SK-MEL-5 (cell line): ENCODE measurements around the gene ZNF665. TPM values are rescaled to one million over a fixed set of nuclear protein-coding genes. Genes with fewer than 3 reads are reported as not detected.
"Not testable (repeated sequence)": the region's sequence is repeated elsewhere in the genome, so short reads cannot be mapped to it uniquely, and the experiment has no call there.

ENCODE experiments used
- DNase-seq: peaks from one replicate; pipeline ENCODE4 v3.0.0-alpha.2; 2016; ENCODE audit warnings: low read depth, low spot score
- in situ Hi-C: cut with HindIII; loops from 2 replicates; pipeline ENCODE4 v1.10.0; 2016; ENCODE audit warnings: low sequenced_read_pairs, high pct_unique_total_duplicates, low pct_unique_long_range_greater_than_20kb
- total RNA-seq: library from RNA; depleted of rRNA; stranded (reverse); fragments of >200 nt; shearing (Covaris generic); gene quantifications from 2 replicates; pipeline ENCODE4 v1.2.3, GENCODE V29; 2014

Gene ZNF665
- total RNA-seq, 1 experiment from 2014 or later: not detected

DNA sequence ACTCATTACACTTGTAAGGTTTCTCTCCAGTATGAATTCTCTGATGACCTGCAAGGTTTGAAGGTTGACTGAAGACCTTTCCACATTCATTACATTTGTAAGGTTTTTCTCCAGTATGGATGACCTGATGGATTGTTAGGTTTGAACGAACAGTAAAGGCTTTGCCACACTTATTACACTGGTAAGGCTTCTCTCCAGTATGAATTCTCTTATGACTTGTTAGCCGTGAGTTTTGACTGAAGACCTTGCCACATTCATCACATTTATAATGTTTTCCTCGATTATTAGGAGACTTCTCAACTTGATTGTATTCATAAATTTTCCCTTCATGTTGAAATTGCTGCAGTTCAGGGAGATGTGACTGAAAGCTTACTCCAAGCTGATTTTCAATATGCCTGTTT is 27.5 kb downstream of the ZNF665 start:
- in situ Hi-C loops: no loop called here
- no peak for DNase-seq

DNA sequence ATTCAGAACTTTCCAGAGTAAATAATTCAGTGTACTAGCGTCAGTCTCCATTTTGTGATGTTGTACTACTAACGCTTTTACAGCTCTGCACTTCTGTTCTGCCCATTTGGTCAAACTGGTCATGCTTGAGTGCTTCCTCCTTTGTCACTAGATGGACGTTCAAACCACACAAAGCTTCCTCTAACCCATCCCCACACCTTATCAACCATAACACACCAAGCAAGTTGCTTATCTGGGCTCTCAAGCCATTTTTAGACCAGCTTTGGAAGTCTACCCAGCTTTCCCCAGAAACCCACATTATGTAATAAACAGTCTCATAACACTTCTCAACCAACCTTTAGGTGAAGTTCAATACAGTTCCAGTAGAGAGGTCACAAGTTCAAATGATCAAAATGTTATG is 32.0 kb downstream of the ZNF665 start:
- no peak for DNase-seq
- in situ Hi-C loops: no loop called here

- no peak for DNase-seq
- in situ Hi-C loops: no loop called here
These were observed 32.8 kb downstream of the ZNF665 start for GRCh38 chr19:53160350-53160749.

GRCh38 chr19:53158119-53158656 is 35.0 kb downstream of the ZNF665 start:
- in situ Hi-C loops: no loop called here
- no peak for DNase-seq

- in situ Hi-C loops: no loop called here
These were observed 35.5 kb downstream of the ZNF665 start for GRCh38 chr19:53157626-53158025.

DNA sequence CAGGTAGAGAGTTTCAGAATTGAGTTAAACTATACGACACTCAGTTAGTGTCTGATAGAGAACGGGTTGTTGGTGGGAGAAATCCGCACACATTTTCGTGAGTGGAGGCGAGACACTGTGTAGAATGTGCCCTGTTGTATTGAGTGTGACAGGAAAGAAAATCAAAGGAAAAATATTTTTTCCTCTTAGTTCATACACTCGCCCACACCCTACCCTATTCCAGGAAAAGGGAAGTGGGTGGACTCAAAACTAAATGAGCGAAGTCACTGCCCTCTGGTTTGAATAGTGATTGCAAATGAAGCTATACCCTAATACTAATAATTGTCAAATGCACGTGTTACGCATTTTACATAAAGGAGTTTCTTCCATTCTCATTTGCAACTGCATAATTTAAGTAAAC is 36.3 kb downstream of the ZNF665 start:
- DNase-seq: no peak
- in situ Hi-C loops: no loop called here

More at GRCh38 chr19:53157626-53158025, 35.5 kb downstream of the ZNF665 start:
- DNase-seq: no peak

GRCh38 chr19:53147645-53148044 is 45.5 kb downstream of the ZNF665 start:
- in situ Hi-C loops: no loop called here
- DNase-seq: no peak

GRCh38 chr19:53140351-53140750 is 52.8 kb downstream of the ZNF665 start:
- DNase-seq: no peak
- in situ Hi-C loops: no loop called here

DNA sequence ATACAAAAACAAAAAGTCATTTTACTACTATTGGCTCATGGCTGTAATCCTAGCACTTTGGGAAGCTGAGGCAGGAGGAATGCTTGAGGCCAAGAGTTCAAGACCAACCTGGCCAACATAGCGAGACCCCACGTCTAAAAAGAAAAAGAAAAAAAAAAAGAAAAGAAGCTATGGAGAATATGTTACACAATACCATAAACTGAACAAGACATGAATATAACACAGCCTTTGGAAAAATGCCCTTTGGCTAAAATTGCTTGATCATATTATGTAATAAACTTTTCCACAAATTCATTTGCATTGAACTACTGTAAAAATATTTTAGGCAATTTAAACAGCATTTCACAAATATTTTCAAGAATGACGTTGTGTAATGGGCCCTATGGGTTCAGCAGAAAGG is 56.7 kb downstream of the ZNF665 start:
- DNase-seq: no peak
- in situ Hi-C loops: no loop called here

DNA sequence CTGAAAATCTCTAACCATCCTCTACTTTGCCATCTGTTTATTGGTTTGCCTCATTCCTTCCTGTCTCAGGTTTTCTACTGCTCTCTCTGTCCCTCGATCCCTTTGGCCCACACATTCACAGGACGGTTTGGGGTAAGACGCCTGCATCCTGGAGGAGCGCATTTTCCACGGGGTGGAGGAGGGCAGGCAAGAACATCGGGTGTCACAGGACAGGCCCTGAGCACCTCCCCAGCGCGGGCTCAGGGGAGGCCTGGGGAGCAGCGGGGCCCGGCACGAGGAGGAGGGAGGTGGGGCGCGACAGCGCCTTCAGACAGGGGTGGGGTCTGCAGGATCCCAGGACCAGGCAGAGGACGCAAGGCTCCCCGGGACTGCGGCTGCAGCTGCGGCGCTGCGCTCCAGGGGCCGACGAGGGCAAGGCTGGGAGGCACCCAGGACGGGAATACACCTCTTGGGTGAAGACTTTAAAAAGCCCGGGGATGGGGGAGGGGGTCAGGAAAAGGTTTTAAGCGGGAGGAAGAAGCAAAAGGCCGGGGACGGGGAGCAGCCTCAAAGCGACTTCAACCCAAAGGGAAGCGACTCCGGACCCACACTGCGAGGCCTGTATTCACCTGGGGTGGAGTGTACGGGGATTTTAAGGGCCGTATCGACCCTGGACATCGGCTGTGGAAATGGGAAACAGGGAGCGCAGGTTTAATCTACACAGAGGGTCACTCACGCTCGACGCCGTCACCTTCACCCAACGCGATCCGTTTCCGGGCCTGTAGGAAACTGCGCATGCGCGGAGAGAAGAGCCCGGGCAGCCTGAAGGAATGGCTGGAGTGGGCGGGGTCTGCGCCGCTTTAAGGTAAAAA is 60.8 kb downstream of the ZNF665 start, which contains the start of gene ZNF415:
TSS of gene ZNF415 (minus strand) at position 770 of the 851 bp plus-strand sequence. CDS start 10,234 bp downstream, outside the sequence.
- in situ Hi-C loops: no loop called here
- DNase-seq: peak; percentile 40

DNA sequence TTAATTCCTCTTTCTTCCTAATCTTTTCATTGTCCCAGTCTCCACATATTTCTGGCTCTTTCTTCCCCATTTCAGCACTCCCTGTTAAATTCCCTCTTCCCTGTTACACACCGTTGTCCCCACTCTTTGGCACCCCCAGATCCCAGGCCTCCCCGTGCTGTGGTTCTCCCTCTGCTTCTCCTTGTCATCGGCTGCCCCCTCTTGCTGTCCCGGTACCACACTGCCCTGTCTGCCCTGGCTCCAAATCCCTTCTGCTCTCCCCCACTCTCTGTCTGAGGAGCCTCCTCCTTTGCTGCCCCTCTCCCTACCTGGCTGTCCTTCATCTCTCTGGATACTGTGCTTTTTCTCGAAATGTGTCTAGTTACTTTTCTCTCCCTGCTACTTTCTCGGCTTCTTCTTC is 61.4 kb downstream of the ZNF665 start:
- DNase-seq: no peak
- in situ Hi-C loops: no loop called here

DNA sequence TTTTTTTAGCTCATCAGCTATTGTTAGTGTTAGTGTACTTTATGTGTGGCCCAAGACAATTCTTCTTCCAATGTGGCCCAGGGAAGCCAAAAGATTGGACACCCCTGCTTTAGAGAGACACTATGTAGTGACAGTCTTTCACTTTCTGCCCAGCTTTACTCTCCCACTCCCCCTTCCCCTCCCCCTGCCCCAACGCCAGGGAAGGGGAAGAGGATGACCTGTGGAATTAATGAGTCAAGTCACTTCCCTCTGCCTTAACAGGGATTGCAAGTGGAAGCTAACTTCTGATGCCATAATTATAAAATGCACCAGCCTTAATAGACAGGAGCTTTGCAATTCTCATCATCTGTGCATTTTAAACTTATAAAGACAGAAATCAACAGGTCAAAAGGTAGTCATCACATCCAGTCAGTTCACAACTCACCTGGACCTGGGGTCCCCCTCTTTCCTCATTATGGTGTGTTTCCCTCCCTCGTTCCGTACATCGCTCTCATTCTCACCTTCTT is 62.0 kb downstream of the ZNF665 start:
- in situ Hi-C loops: no loop called here
- no peak for DNase-seq

GRCh38 chr19:53130506-53130905 is 62.7 kb downstream of the ZNF665 start:
- DNase-seq: no peak
- in situ Hi-C loops: no loop called here

- in situ Hi-C loops: not testable (repeated sequence)
These were observed 66.2 kb downstream of the ZNF665 start for GRCh38 chr19:53126733-53127526.

DNA sequence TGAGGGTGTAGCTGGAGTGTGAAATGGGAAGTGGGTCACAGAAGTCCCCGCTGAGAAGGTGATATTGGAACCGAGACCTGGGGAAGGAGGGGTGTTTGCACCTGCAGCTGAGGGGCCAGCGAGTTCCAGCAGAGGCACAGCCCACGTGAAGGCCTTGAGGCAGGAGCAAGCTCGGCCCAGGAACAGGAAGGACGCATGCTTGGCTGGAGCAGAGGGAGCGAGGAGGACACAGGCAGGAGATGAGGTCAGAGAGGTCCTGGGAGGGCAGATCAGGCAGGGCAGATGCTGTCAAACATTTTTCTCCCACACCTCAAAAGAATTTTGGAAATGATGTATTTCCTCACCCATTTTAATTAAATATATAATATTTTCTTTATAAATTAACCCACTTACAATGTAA is 69.8 kb downstream of the ZNF665 start:
- no peak for DNase-seq
- in situ Hi-C loops: no loop called here

More at GRCh38 chr19:53126733-53127526, 66.2 kb downstream of the ZNF665 start:
- DNase-seq: not testable (repeated sequence)
